ENCODE results near the gene SLAMF7. TPM values are rescaled to one million over a fixed set of nuclear protein-coding genes. Genes with fewer than 3 reads are reported as not detected.
A peak's percentile ranks its signal among the peaks of the same experiment; 100 is the strongest.

SLAMF7 gene
- total and polyA plus RNA-seq, 10 of the 15 experiments (the other 5 are each of a cell fraction or from before 2014, with no cell fraction given), result 66.6 to 284 (median 108) TPM

- Histone ChIP-seq H3K4me3 (no peak overlapping the region), H3K79me2 (ENCODE audit: control insufficient read depth, insufficient read depth, low read length) (no peaks in the 10 kb centered on the region; the same call in 1 of the 2 replicates), H3K27ac (ENCODE audit: control insufficient read depth, insufficient read depth) (no peak overlapping the region), H3K9ac (ENCODE audit: control insufficient read depth, insufficient read depth, low read length) (no peak overlapping the region), H3K36me3 (ENCODE audit: control insufficient read depth in 2 of 2, insufficient read depth in 2 of 2, low read length in 1 of 2) (no peaks in the 10 kb centered on the region), H3K4me2 (ENCODE audit: control insufficient read depth, insufficient read depth) (no peak overlapping the region), H3K4me1 (ENCODE audit: control insufficient read depth, insufficient read depth, low read length) (peaks cover 50% of the 10 kb centered on the region), H3K9me3 (replicated peaks; ENCODE audit: control insufficient read depth, insufficient read depth, low read length) (no peaks in the 10 kb centered on the region; the same call in 2 of the 3 replicates), H3K27me3 (replicated peaks in 1 of 2; ENCODE audit: control insufficient read depth in 2 of 2, insufficient read depth in 2 of 2, low read length in 1 of 2) (no peaks in the 10 kb centered on the region), H2AFZ (ENCODE audit: control insufficient read depth, low read depth, low read length) (no peak overlapping the region), H4K20me1 (ENCODE audit: control insufficient read depth, insufficient read depth) (no peaks in the 10 kb centered on the region)
- DNase-seq (ENCODE audit: low read depth, low spot score) (no peak), ATAC-seq (peak; percentile 36), FAIRE-seq (peak; percentile 27)
- in situ Hi-C loops (cut with MboI) (loop anchor here (5.0 kb wide), 2 partner anchors 55 to 175 kb away; partner anchors contain the start of gene ITLN2), intact Hi-C loops (cut with micrococcal nuclease; ENCODE audit: unreplicated experiment) (loop anchor here (1.0 to 2.0 kb wide), 2 partner anchors 53 to 173 kb away; no protein-coding TSS in a partner anchor)
- CTCF ChIA-PET, result interaction anchor here (0.6 to 10.9 kb wide), 51 partner anchors 9 to 218 kb away, joined by 3 to 247 read pairs (median 6); partner anchors contain the start of genes CD244, CD48, ITLN1 and ITLN2
- TF ChIP-seq CTCF (IDR thresholded peaks at IDR 0.05 in 2 of 3, conservative IDR thresholded peaks at IDR 0.05 in 1 of 3; ENCODE audit: control insufficient read depth in 2 of 3, extremely low read depth in 1 of 3, insufficient read depth in 1 of 3, low read depth in 3 of 3, low read length in 3 of 3) (peak; percentile 66 to 78 (median 67)), YY1 (IDR thresholded peaks at IDR 0.05; ENCODE audit: low read depth, low read length) (0 out of 2 replicates have a peak, but pooled peaks have one; percentile 43), E2F4 (IDR thresholded peaks at IDR 0.05; ENCODE audit: low read depth, low read length) (no peak), RB1 (IDR thresholded peaks at IDR 0.05; ENCODE audit: borderline replicate concordance) (0 out of 2 replicates have a peak, but pooled peaks have one; percentile 64), MEF2B (IDR thresholded peaks at IDR 0.05; ENCODE audit: partially characterized antibody, poor library complexity, severe bottlenecking) (peak; percentile 16), PRDM15 (CRISPR knock-in tag; IDR thresholded peaks at IDR 0.05) (no peak), RBBP5 (conservative IDR thresholded peaks at IDR 0.05) (no peak), KAT2A (conservative IDR thresholded peaks at IDR 0.05; ENCODE audit: control insufficient read depth, low read depth, low read length) (no peak), SMC3 (IDR thresholded peaks at IDR 0.05; ENCODE audit: borderline replicate concordance, low read length) (peak; percentile 61), IKZF1 (conservative IDR thresholded peaks at IDR 0.05) (peak; percentile 59), ZSCAN29 (IDR thresholded peaks at IDR 0.05) (no peak), SRF (IDR thresholded peaks at IDR 0.05; ENCODE audit: low read depth in 2 of 2, low read length in 2 of 2) (no peak), TCF12 (IDR thresholded peaks at IDR 0.05; ENCODE audit: low read depth, low read length) (no peak), TCF3 (IDR thresholded peaks at IDR 0.05; ENCODE audit: borderline replicate concordance, insufficient read depth, low read depth, low read length) (0 out of 2 replicates have a peak, but pooled peaks have one; percentile 35), RAD21 (IDR thresholded peaks at IDR 0.05; ENCODE audit: insufficient read depth, low read depth, low read length) (peak; percentile 81)
- SMC1A ChIA-PET (ENCODE audit: uncharacterized antibody, unreplicated experiment), result interaction anchor here (0.7 to 15.6 kb wide), 30 partner anchors 9 to 212 kb away, joined by 3 to 447 read pairs (median 8); partner anchors contain the start of genes CD244, CD48, ITLN2 and LY9
- RAD21 ChIA-PET (ENCODE audit: unreplicated experiment), result interaction anchor here (0.9 to 10.8 kb wide), 28 partner anchors 11 to 349 kb away, joined by 3 to 193 read pairs (median 6); partner anchors contain the start of genes CD244, ITLN2, LY9 and SLAMF1
- 38% methylated on average over 7 of the region's 7 CpGs for WGBS (ENCODE audit: insufficient coverage, insufficient replicate concordance, low lambda C conversion rate, missing lambda C conversion rate)
- POLR2A ChIA-PET, result interaction anchor here (0.6 to 5.9 kb wide), 12 partner anchors 10 to 174 kb away, joined by 3 to 33 read pairs (median 6); partner anchors contain the start of genes CD244 and SLAMF7
- no TSS peak for BruUV-seq (replicated peaks)
Measured at GRCh38 chr1:160777486-160778089, 38.5 kb downstream of the SLAMF7 start.

All from GM12878 (cell line).